Psoas muscle (tissue), 8 donors: ENCODE measurements around the gene ZNF366. TPM values are rescaled to one million over a fixed set of nuclear protein-coding genes. Genes with fewer than 3 reads are reported as not detected.

ENCODE experiments used
- ATAC-seq, 4 donors: fragments of 200-7000 bp; cut with Tn5 transposase; one replicate each; pipeline ENCODE4 v1.9.1; 2020; ENCODE audit warnings: moderate library complexity in 3 of 4, mild to moderate bottlenecking in 2 of 4
- DNase-seq, 2 donors: peaks; one replicate each; pipeline ENCODE4 v3.0.0-alpha.2; 2020
- H3K27ac ChIP-seq: fragments of 200-600 bp; one replicate; pipeline ENCODE4 v1.8.0; 2022
- H3K27me3 ChIP-seq, 3 donors: fragments of 200-600 bp in 1 of 3; one replicate each; pipeline versions ENCODE4 v1.6.1 to v1.8.0; 2013 to 2022; ENCODE audit warnings: low read length in 2 of 3, mild to moderate bottlenecking in 2 of 3, moderate library complexity in 1 of 3; ENCODE audit not compliant: insufficient read depth in 3 of 3
- H3K36me3 ChIP-seq, 2 donors: fragments of 200-600 bp in 1 of 2; one replicate each; pipeline versions ENCODE4 v1.6.1 to v1.8.0; 2013 to 2022; ENCODE audit warnings: low read depth in 1 of 2, mild to moderate bottlenecking in 1 of 2, moderate library complexity in 1 of 2; ENCODE audit not compliant: insufficient read depth in 1 of 2
- H3K4me1 ChIP-seq: fragments of 200-600 bp; one replicate; pipeline ENCODE4 v1.8.0; 2022
- H3K4me3 ChIP-seq: fragments of 200-600 bp; one replicate; pipeline ENCODE4 v1.8.0; 2022; ENCODE audit warnings: mild to moderate bottlenecking
- H3K9me3 ChIP-seq: fragments of 200-600 bp; one replicate; pipeline ENCODE4 v1.8.0; 2022
- WGBS, 3 donors: extraction: QIAGEN DNeasy Blood & Tissue Kit; methylation state at CpG; one replicate each; pipeline versions ENCODE4 v1.1.6 to v1.1.7; 2013; 5-methylcytosine and 5-hydroxymethylcytosine counted together
- intact Hi-C, 2 donors: fragments of 100-400 bp; cut with DNase I; formaldehyde crosslinking; loops; one replicate each; pipeline versions ENCODE4 v1.11.0 to v1.14.2; 2022
- polyA plus RNA-seq, 3 donors: library from polyadenylated mRNA; stranded (reverse); fragments of 200-250 nt; gene quantifications; one replicate each; pipeline ENCODE4 v1.2.3, GENCODE V29; 2013
- total RNA-seq, 4 donors: library from RNA; stranded (reverse); fragmentation: NEBNext Ultra II Directional in 2 of 4; extraction: Animal tissue kit (Norgen Biotek cat#: 25700) in 2 of 4; gene quantifications; one replicate each; pipeline versions ENCODE4 v1.2.1 to v1.2.4, GENCODE V29; 2021 to 2023
- TF ChIP-seq, protein P1 (sequence below): fragments of 200-600 bp; IDR thresholded peaks from one replicate; pipeline ENCODE4 v1.8.0; 2022; ENCODE audit warnings: antibody characterized with exemption
- donor health status: healthy with polysubstance abuse.
- donor health status: DM: no; HTN: no; CAD: no; lungs with moderate emphysema.
- donor health status: Bipolar disorder and iron deficiency.
- donor health status: healthy.
- donor health status: DM: yes; HTN: yes; CAD: no.
- donor health status: DM: no; HTN: no; CAD: no.
- donor health status: DM: no; HTN: no; CAD: no.
- donor health status: DM: yes; HTN: yes; CAD: no.

The ZNF366 gene
- total and polyA plus RNA-seq, 7 donors, result 1.2 to 6.6 (median 3.4) TPM

DNA sequence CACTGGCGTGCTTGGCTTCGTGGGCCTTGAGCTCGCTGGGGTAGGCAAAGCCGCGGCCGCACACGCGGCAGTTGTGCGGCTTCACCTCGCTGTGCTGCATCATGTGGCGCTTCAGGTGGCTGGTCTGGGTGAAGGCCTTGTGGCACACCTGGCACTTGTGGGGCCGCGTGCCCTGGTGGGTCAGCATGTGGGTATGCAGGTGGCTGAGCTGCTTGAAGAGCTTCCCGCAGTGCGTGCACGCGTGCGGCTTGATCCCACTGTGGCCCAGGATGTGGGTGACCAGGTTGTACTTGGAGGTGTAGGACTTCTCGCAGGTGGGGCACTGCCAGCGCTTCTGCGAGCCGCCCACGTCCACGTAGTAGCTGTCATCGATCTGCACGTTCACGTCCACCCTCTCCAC, 46.8 kb downstream of the ZNF366 start:
- no peak for ATAC-seq
- intact Hi-C loops, result no loop called here
- Histone ChIP-seq H3K9me3 (no peaks in the 10 kb centered on the region), H3K4me1 (peaks cover 31% of the 10 kb centered on the region), H3K36me3 (no peaks in the 10 kb centered on the region), H3K27ac (no peak overlapping the region), H3K27me3 (no peaks in the 10 kb centered on the region), H3K4me3 (no peak overlapping the region)
- 97 to 98% (median 98%) methylated on average over 26 to 27 of the region's 27 CpGs for WGBS, 3 donors
- DNase-seq, result no peak
- TF ChIP-seq, protein P1, sequence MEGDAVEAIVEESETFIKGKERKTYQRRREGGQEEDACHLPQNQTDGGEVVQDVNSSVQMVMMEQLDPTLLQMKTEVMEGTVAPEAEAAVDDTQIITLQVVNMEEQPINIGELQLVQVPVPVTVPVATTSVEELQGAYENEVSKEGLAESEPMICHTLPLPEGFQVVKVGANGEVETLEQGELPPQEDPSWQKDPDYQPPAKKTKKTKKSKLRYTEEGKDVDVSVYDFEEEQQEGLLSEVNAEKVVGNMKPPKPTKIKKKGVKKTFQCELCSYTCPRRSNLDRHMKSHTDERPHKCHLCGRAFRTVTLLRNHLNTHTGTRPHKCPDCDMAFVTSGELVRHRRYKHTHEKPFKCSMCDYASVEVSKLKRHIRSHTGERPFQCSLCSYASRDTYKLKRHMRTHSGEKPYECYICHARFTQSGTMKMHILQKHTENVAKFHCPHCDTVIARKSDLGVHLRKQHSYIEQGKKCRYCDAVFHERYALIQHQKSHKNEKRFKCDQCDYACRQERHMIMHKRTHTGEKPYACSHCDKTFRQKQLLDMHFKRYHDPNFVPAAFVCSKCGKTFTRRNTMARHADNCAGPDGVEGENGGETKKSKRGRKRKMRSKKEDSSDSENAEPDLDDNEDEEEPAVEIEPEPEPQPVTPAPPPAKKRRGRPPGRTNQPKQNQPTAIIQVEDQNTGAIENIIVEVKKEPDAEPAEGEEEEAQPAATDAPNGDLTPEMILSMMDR, result no peak

DNA sequence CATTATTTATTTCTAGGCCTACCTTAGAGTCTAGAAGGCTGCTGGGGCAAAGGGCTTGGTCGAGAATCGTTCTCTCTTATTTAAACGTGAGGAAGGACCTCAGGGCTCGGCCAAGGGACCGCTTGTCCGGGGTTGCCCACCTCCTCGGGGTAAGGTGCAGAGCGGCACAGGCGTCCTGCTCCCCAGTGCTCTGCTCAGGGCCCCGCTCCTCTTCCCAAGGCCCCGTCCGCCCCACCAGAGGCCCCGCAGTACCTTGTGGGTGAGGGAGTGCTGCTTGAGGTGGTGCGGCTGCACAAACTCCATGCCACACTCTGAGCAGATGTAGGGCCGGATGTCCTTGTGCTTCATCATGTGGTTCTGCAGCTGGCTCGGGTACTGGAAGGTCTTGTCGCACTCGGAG, 47.3 kb downstream of the ZNF366 start:
- no peak overlapping the region for H3K4me3 ChIP-seq
- TF ChIP-seq, protein P1, result no peak
- H3K9me3 ChIP-seq, result no peaks in the 10 kb centered on the region
- H3K27me3 ChIP-seq, result no peaks in the 10 kb centered on the region
- ATAC-seq, result no peak
- no peak overlapping the region for H3K27ac ChIP-seq
- DNase-seq, result no peak
- H3K36me3 ChIP-seq, result no peaks in the 10 kb centered on the region
- H3K4me1 ChIP-seq, result peaks cover 26% of the 10 kb centered on the region
- WGBS, 3 donors, result 96 to 98% (median 97%) methylated on average over 18 of the region's 18 CpGs
- intact Hi-C loops, result no loop called here

DNA sequence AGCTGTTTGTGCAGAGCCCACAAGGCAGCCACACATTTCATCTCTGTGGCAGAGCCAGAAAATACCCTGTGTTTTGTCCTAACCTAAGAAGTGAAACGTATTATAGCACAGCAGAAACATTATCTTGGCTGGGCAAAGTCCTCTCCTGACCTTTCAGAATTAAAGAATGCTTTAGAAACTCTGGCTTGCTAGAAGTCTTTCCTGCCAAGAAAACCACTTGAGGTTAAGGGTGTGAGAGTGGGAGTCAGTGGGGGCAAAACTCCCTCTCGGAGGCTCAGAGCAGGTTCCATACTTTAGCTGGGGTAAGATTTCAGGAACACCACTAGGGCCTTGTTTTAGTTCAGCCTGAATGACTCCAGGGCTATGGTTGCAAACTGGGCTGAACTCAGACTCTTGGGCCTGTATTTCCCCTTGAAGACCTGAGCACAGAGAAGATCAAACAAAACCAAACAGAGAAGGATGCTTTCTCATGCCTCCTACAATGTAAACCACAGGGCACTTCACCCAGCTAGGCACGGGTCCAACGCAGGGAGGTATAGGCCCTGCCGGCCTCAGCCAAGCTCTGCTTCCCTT, 48.0 kb downstream of the ZNF366 start:
- no peak overlapping the region for H3K4me3 ChIP-seq
- no peaks in the 10 kb centered on the region for H3K36me3 ChIP-seq
- intact Hi-C loops, result no loop called here

DNA sequence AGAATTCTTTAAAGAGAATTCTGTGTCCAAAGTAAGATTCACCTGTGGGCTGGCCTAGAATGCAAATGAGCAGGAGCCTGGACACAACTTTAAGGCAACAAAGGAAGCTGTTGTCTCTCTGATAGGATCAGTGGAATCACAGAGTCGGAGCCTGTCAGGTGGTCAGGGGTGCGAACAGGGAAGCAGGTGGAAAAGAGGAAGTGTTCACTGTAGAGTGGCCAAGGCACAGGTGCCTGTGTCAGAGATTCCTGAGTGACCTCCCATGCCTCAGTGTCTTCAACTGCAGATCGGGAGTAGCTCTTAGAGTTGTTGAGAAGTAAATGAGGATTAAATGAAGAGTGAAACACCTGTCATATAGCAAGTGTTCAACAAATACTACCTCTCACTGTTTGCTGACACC, 48.8 kb downstream of the ZNF366 start:
- no peak for DNase-seq
- no peak overlapping the region for H3K4me3 ChIP-seq
- peaks cover 15% of the 10 kb centered on the region for H3K4me1 ChIP-seq
- no peak for ATAC-seq
- no peak overlapping the region for H3K27ac ChIP-seq
- WGBS, 3 donors, result 79 to 93% (median 87%) methylated on average over 3 of the region's 3 CpGs
- intact Hi-C loops, result no loop called here
- TF ChIP-seq, protein P1, result no peak
- H3K9me3 ChIP-seq, result no peaks in the 10 kb centered on the region
- no peaks in the 10 kb centered on the region for H3K27me3 ChIP-seq
- H3K36me3 ChIP-seq, result no peaks in the 10 kb centered on the region

More for the DNA sequence above, 48.0 kb downstream of the ZNF366 start:
- H3K27ac ChIP-seq, result peak overlapping the region; percentile 19
- H3K9me3 ChIP-seq, result no peaks in the 10 kb centered on the region
- TF ChIP-seq, protein P1, result no peak
- ATAC-seq (no peak), DNase-seq (no peak)
- H3K27me3 ChIP-seq, result no peaks in the 10 kb centered on the region
- WGBS, 3 donors, result 56 to 73% (median 58%) methylated on average over 5 of the region's 5 CpGs
- peaks cover 19% of the 10 kb centered on the region for H3K4me1 ChIP-seq

DNA sequence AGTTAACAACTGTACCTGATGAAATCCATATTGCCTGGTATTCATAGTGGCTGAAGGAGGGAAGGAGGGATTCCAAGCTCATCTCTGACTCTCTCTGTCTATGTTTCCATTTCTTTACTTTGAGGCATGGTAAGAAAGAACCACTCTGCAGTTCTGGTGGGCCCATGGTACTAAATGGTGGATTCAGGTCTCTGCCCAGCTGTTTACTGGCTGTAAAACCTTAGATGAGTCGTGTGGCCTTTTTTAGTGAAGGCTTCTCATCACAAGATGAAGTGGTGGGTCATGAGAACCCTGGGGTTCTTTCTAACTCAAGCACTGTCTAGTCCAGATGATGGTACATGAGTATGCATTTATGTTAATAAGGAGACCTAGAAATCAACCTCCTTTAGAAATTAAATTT, 49.7 kb downstream of the ZNF366 start:
- H3K36me3 ChIP-seq, result no peaks in the 10 kb centered on the region
- H3K27me3 ChIP-seq, result no peaks in the 10 kb centered on the region
- ATAC-seq (no peak), DNase-seq (no peak)
- WGBS, 3 donors, result 83 to 100% (median 86%) methylated on average over 1 of the region's 1 CpG
- H3K27ac ChIP-seq, result no peak overlapping the region
- no peak overlapping the region for H3K4me3 ChIP-seq
- TF ChIP-seq, protein P1, result no peak
- intact Hi-C loops, result no loop called here
- no peaks in the 10 kb centered on the region for H3K9me3 ChIP-seq
- H3K4me1 ChIP-seq, result peaks cover 23% of the 10 kb centered on the region
